Fibroblast of lung (primary cell): Measurements from ENCODE around the gene GNG12.

Experiments used
- CTCF ChIP-seq, 2 donors: IDR thresholded peaks in 1 of 2; conservative IDR thresholded peaks in 1 of 2; 1 replicate in 1 of 2; 2 replicates in 1 of 2; pipeline ENCODE4 v1.5.1; 2011 to 2012; ENCODE audit warnings: low read length in 2 of 2, control low read depth in 1 of 2, inconsistent platforms in 1 of 2, low read depth in 1 of 2, mild to moderate bottlenecking in 1 of 2
- EZH2 ChIP-seq: IDR thresholded peaks from 2 replicates; pipeline ENCODE4 v1.5.1; 2012; ENCODE audit warnings: low read length, control low read depth, mild to moderate bottlenecking; ENCODE audit errors: missing control alignments

- TF ChIP-seq CTCF (conservative IDR thresholded peaks at IDR 0.05 in 1 of 2, IDR thresholded peaks at IDR 0.05 in 1 of 2; ENCODE audit: low read depth in 1 of 2, low read length in 2 of 2) (no peak), EZH2 (no peak)
Observed at GRCh38 chr1:67711158-67711854, 122.0 kb downstream of the GNG12 start.
